Endothelial cell of umbilical vein (primary cell): Measurements from ENCODE around the gene KCNMB2.

Experiments used
- EZH2 ChIP-seq: IDR thresholded peaks from 2 replicates; pipeline ENCODE4 v1.6.1; 2012; ENCODE audit warnings: borderline replicate concordance, low read depth, mild to moderate bottlenecking, moderate library complexity, low read length, inconsistent platforms; ENCODE audit not compliant: severe bottlenecking
- TF ChIP-seq, protein P1 (sequence below), 2 donors: IDR thresholded peaks; 1 replicate in 1 of 2; 2 replicates in 1 of 2; pipeline ENCODE4 v1.5.1; 2011; ENCODE audit warnings: low read length in 2 of 2, mild to moderate bottlenecking in 2 of 2, moderate library complexity in 2 of 2, control low read depth in 1 of 2, inconsistent platforms in 1 of 2, low read depth in 1 of 2; ENCODE audit not compliant: insufficient read depth in 1 of 2; ENCODE audit errors: extremely low read depth in 1 of 2

- TF ChIP-seq, protein P1, sequence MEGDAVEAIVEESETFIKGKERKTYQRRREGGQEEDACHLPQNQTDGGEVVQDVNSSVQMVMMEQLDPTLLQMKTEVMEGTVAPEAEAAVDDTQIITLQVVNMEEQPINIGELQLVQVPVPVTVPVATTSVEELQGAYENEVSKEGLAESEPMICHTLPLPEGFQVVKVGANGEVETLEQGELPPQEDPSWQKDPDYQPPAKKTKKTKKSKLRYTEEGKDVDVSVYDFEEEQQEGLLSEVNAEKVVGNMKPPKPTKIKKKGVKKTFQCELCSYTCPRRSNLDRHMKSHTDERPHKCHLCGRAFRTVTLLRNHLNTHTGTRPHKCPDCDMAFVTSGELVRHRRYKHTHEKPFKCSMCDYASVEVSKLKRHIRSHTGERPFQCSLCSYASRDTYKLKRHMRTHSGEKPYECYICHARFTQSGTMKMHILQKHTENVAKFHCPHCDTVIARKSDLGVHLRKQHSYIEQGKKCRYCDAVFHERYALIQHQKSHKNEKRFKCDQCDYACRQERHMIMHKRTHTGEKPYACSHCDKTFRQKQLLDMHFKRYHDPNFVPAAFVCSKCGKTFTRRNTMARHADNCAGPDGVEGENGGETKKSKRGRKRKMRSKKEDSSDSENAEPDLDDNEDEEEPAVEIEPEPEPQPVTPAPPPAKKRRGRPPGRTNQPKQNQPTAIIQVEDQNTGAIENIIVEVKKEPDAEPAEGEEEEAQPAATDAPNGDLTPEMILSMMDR (IDR thresholded peaks at IDR 0.05; ENCODE audit: extremely low read depth in 1 of 2, insufficient read depth in 1 of 2, low read depth in 1 of 2, low read length in 2 of 2) = no peak
- TF ChIP-seq EZH2 = no peak
Observed at GRCh38 chr3:178847190-178847589, 311.0 kb downstream of the KCNMB2 start.
